Amniotic epithelial cell (primary cell): ENCODE measurements around the gene NLRP11.
A peak's percentile ranks its signal among the peaks of the same experiment; 100 is the strongest.

Experiments used
- DNase-seq: peaks from one replicate; pipeline ENCODE4 v3.0.0-alpha.2; 2010; ENCODE audit warnings: low read depth

The NLRP11 gene

DNA sequence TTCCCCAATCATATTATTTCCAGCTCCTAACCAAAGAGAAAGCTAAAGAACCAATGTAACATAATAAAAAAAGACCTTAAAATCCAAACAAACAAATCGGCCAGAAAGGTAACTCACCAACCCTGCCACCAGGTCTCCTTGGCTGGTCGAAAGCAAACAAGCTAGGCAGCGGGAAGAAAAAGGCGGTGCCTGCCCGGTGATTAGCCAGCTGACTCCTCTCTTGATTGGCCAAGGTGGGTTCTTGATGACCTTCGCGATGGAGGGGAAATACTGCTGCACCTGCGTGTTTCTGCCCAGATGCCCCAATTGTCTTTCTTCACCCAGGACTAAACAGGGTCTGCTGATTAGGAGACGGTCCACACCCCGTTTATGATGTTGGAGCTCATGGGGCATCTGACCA lies at the start of gene NLRP11:
Gene NLRP11, minus strand, starts transcription at position 154 of the 400 bp plus-strand sequence. CDS start 13,825 bp downstream, outside the sequence.
- DNase-seq: no peak

DNA sequence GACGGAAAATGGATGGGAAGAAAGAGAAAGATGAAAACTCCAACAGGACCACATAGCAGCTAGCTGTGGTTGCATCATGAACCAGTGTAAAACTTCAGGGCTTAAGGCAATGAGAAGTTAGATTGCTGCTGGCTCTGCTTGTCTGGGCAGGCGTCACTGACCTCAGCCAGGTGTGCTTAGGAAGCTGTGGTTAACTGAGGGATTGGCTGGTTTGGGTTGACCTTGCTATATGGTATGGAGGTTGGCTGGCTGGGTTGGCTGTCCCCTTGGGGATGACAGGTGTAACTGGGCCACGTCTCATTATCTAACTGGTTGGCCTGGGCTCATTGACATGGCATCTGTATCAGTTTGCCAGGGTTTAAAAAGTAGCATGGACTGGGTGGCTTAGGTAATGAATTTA lies 45.4 kb upstream of the NLRP11 start:
- no peak for DNase-seq

DNA sequence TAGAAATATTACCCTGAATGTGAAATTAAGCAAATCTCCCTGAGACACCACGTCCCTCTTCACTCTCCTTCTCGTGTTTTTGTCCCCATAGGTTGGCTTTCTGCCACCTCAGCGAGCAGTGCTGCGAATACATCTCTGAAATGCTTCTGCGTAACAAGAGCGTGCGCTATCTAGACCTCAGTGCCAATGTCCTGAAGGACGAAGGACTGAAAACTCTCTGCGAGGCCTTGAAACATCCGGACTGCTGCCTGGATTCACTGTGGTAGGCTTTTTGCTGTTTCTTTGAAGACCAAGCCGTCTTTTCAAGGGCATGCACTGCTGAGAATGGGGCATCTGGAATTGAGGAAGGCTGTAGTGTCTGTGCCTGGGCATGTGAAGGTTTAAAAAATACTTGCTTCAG lies 38.9 kb upstream of the NLRP11 start:
- no peak for DNase-seq

DNA sequence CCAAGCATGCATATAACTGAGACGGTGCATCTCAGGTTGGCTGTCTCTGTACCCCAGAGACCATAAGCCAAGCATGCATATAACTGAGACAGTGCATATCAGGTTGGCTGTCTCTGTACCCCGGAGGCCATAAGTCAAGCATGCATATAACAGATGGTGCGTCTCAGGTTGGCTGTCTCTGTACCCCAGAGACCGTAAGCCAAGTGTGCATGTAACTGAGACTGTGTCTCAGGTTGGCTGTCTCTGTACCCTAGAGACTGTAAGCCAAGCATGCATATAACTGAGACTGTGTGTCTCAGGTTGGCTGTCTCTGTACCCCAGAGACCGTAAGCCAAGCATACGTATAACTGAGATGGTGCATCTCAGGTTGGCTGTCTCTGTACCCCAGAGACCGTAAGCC lies 35.3 kb upstream of the NLRP11 start:
- DNase-seq: no peak

DNA sequence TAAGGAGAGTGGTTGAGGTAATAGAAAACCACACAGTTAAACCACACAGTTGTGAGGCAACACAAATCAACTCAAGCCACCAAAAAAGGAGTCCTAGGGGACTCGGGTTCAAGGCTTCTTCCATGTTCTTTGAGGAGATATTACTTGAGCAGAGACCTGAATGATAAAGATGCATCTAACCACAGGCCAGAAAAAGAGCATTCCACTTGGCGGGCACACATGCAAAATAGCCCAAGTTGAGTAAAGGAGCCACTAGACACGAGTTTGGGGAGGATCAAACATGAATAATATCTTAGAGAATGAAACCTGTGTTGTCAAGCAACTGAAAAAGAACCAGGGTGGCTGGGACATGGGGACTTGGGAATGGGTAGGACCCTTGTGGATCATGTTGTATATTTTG lies 34.7 kb upstream of the NLRP11 start:
- DNase-seq: no peak

DNA sequence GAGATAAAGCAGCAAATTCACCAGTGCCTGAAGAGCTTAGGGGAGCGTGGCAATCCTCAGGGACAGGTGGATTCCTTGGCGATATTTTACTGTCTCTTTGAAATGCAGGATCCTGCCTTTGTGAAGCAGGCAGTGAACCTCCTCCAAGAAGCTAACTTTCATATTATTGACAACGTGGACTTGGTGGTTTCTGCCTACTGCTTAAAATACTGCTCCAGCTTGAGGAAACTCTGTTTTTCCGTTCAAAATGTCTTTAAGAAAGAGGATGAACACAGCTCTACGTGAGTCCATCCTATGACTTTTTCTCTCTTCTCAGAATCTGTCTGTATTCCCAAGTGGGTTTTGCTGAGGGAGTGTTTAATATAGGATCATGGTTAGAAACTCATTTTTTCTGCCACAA lies 27.2 kb upstream of the NLRP11 start:
- DNase-seq: no peak

DNA sequence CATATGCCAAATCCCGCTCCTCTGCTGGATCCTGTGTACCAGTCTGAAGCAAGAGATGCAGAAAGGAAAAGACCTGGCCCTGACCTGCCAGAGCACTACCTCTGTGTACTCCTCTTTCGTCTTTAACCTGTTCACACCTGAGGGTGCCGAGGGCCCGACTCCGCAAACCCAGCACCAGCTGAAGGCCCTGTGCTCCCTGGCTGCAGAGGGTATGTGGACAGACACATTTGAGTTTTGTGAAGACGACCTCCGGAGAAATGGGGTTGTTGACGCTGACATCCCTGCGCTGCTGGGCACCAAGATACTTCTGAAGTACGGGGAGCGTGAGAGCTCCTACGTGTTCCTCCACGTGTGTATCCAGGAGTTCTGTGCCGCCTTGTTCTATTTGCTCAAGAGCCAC lies 26.6 kb upstream of the NLRP11 start:
- no peak for DNase-seq

DNA sequence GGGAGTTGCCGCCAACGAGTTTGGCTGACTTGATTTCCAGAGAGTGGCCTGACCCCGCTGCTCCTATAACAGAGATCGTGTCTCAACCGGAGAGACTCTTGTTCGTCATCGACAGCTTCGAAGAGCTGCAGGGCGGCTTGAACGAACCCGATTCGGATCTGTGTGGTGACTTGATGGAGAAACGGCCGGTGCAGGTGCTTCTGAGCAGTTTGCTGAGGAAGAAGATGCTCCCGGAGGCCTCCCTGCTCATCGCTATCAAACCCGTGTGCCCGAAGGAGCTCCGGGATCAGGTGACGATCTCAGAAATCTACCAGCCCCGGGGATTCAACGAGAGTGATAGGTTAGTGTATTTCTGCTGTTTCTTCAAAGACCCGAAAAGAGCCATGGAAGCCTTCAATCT lies 26.2 kb upstream of the NLRP11 start:
- DNase-seq: no peak

DNA sequence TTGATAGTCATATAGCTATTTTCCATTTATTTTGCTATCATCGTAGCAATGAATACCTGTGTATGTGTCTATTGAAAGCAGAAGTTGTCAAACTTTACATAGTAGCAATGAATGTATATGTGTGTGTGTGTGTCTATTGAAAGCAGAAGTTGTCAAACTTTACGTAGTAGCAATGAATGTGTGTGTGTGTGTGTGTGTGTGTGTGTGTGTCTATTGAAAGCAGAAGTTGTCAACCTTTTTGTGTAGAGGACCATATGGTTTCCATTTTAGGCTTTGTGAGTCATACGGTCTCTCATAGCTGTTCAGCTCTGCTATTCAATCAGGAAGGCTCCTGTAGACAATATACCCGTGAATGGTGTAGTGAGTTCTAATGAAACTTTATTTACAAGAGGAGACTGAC lies 25.4 kb upstream of the NLRP11 start:
- DNase-seq: no peak

DNA sequence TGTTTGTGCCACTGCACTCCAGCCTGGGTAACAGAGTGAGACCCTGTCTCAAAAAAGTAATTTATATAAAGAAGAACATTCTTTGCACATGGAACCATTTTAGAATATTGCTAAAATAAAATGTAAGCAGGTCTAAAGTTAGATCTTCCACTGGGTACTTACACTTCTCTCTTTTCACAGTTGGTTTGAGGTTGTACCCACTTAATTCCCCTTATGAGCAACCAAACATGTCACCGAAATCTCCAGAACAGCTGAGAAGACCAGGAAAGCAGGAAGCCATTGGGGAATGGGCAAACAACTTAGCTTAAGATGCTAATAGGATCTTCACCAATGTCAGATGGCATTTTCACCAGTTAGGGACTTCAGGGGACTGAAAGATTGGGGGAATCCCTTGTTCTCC lies 23.4 kb upstream of the NLRP11 start:
- DNase-seq: no peak

DNA sequence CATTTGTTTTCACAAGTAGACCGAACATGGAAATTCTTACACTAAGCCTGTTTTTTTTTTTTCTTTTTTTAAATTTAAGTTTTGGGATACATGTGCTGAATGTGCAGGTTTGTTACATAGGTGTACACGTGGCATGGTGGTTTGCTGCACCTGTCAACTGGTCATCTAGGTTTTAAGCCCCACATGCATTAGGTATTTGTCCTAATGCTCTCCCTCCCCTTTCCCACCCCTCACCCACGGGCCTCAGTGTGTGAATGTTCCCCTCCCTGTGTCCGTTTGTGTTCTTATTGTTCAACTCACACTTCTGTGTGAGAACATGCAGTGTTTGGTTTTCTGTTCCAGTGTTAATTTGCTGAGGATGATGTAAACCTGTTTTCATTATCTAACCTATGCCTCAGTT lies 7.1 kb upstream of the NLRP11 start:
- DNase-seq: no peak

DNA sequence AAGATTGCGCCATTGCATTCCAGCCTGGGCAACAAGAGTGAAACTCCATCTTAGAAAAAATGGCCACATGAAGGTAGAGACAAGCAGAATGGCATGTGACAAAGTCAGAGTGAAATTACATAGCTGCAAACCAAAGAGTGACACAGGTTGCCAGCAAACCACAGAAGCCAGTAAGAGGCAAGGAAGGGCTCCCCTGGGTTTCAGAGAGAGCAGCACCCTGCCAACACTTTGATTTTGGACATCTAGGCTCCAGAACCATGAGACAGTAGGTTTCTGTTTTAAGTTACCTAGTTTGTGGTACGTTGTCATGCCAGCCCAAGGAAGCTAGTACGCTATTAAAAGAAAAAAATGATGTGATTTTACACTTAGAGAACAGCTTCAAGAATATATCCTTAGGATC lies 6.5 kb upstream of the NLRP11 start:
- DNase-seq: no peak

DNA sequence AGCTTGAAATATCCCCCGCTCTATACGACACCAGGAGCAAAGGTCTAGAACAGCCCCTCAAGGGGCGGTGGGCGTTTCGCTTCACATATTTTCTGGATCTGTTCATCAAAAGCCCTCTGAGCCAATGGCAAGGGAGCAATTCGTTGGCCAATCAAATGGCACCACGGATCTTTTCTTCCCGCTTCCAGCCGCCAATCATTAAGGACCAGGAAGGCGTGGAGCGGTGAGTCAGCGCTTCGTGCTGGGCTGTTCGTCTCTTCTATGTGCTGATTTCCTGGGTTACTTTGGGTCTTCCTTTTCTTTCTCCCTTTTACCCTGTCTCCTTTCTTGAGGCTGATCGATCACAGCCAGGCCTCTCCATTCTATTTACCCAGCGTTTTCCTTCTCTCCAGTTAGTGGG lies 4.5 kb upstream of the NLRP11 start, which contains the start of gene NLRP4:
Gene NLRP4, plus strand, starts transcription at position 201 of the 400 bp plus-strand sequence. CDS start 15,541 bp downstream, outside the sequence.
- DNase-seq: no peak

DNA sequence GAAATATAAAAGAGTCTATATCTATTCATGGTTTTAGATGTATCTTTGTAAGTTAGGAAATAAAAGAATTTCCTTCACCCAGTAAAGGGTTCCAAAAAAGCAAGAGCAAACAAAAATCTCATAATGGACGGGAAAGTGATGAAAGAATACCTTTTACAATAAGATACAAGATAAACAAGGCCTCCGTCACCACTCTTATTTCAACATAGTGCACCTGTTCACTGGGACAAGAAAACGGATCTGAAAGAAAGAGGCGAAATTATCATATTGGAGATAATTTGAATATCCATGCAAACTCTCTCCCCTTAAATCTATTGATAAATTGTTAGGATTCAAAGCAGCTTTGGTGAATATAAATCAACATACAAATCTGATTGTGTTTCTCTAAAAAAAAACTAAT lies 877 bp upstream of the NLRP11 start:
- no peak for DNase-seq

DNA sequence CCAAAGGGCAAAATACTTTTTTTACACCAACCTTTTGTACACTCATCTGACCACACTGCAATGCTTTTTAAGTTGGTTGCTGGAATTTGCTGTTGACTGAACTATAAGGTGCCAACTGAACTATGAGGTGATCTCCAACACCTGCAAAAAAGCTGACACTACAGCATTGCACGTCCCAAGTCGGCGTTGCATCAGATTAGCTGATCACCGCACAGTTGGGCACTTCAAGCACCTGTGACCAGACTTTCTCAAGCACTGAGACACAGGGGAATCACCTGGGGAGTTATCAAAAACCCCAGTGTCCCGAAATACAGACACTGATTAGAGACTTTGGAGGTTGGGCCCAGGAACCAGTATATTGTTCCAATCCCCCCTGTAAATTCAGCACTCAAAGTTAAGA lies 1.1 kb downstream of the NLRP11 start:
- DNase-seq: no peak

DNA sequence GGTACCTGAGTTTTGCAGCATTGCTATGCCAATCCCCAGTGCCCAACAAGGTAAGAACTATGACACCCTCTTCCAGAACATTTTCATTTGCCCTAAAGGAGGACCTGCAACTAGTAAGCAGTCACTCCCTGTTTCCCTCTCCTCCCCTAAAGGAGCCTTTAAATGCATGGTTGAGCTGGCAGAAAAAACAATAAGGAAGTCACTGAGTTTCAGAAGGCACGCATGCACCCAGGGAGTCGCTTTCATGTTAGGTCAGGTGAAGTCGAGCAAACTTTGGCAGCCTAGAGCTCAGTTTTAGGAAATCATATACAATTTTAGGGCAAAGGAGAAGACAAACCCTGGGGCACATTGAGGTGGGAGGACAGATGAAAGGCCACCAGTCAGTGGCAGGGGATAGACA lies 11.8 kb downstream of the NLRP11 start:
- DNase-seq: no peak

DNA sequence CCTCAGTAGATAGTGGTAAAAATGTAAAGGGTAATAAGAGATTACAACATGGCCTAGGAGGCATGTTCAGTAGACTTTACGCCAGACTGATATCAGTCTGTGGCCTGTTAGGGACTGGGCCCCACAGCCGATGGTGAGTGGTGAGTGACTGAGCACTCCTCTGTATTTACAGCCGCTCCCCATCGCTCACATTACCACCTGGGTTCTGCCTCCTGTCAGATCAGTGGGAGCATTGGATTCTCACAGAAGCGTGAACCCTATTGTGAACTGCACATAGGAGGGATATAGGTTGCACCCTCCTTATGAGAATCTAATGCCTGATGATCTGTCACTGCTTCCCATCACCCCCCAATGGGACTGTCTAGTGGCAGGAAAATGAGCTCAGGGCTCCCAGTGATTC lies 17.9 kb downstream of the NLRP11 start:
- DNase-seq: no peak

DNA sequence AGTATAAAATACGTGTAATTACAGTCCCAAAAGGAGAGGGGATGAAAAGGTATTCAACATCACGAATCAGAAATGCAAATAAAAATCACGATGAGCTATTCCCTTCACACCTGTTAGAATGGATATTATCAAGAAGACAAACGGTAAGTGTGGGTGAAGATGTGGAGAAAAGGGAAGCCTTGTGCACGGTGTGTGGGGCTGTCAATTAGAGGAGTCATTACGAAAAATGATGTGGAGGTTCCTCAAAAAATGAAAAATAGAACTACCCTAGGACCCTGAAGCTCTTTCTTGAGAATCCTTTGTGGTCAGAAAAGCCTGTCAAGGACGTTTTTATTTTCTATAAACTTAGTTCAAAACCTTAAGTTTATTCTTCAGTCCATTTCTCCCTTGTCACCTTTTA lies 19.4 kb downstream of the NLRP11 start:
- DNase-seq: no peak

DNA sequence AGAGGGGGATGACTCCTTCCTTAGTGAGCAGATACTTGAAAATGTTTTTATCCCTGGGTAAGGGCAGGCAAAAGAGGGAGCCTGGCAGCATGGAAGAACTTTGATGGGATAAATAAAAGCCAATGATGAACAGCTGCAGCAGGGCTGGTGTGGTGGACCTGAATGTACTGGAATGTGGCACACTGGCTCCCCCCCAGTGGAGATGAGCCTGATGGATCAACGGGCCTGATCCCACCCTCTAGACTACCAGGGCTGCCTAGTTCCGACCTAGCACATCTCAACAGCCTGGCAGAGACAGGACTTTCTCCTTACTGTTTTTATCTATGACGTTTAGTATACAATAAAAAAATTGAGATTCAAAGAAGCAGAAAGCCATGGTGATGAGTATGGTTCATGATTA lies 20.5 kb downstream of the NLRP11 start:
- DNase-seq: no peak

DNA sequence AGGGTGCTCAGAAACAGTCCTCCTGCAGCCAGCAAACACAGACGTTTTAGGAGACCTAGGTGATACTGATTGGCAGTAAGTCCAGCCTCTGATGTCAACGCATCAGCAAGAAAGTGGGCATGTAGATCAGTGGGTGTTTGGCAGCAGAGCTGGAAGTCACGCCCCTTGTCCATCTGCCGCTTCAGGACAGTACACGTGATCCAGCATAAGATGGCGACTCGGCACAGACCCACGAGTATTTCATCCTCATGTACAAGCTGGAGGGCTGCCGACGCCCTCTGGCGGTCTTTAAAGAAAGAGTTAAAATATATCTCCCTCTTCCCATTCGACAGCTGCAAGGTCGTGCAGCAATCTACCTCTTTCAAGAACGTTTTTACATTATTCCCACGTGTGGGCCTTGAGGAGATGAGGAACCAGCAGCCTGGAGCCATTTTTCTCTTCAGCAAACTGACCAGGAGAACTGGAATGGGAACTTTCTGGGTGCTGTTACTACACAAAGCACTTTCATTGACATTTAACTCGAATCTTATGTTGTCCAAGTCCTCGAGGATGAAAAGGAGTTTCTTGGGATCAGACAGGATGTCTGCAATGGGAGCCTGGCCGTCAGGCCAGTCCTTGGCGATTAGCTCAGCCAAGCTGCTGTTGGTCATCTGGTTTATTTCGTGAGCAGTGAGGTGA lies 22.3 kb downstream of the NLRP11 start:
- DNase-seq: peak; percentile 41

DNA sequence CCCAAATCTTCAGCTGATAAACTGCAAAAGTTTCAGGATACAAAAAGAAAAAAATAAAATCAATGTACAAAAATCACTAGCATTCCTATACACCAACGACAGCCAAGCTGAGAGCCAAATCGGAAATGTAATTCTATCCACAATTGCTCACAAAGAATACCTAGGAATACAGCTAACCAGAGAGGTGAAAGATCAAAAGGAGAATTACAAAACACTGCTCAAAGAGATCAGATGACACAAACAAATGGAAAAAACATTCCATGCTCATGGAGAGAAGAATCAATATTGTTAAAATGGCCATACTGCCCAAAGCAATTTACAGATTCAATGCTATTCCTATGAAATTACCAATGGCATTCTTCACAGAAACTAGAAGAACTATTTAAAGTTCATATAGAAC lies 29.5 kb downstream of the NLRP11 start:
- no peak for DNase-seq

DNA sequence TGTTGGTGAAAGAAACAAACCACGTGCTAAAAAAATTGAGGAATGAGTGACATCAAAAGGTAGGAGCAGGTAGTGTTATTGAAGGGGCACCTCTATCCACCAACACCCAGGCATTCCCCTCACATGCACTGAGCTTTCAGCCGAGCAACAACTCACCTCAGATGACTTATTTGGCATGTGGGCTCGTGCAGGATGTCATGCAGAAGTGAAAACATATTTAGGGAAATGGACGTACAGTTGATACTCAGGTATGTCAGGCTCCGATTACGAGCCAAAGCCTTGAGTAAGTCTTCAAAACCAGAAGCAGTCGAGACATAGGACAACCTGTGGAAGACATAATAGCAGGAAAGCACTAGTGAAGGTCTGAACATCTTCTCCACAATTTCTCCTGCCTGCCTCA lies 30.4 kb downstream of the NLRP11 start:
- no peak for DNase-seq

DNA sequence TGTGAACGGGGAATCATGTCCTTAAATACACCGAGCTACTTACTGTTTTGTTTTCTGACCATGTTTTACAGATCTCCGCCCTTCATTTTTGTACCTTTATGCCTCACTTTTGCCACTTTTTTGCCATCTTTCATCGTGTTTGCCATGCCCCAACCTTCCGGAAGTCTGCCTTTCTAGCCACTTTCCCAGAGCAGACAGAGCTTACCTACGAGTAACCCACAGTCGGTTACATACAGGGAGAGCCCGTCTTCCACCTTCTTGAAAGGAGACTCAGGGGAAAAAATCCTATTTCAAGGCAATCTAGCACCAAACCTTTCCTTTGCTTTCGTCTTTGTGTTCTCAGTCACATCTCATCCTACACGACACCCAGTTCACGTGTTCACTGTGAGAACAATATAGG lies 36.8 kb downstream of the NLRP11 start:
- DNase-seq: no peak

DNA sequence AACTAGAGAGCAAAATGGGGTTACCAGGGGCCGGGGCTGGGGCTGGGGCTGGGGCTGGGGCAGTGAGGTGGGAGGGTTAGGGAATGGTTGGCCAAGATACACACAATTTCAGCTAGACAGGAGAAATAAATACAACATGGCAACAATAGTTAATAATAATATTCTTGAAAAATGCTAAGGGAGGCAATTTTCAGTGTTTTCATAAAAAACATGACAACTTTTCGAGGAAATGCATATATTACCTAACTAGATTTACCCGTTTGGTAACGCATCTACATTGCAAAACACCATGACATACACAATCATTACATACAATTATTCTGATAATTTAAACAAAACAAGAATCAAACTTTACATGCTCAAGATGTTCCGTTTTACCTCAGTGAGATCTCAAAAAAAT lies 50.7 kb downstream of the NLRP11 start:
- no peak for DNase-seq

DNA sequence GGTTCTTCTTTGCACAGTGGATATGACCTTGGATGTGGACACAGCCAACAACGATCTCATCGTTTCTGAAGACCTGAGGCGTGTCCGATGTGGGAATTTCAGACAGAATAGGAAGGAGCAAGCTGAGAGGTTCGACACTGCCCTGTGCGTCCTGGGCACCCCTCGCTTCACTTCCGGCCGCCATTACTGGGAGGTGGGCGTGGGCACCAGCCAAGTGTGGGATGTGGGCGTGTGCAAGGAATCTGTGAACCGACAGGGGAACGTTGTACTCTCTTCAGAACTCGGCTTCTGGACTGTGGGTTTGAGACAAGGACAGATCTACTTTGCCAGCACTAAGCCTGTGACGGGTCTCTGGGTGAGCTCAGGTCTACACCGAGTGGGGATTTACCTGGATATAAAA lies 53.5 kb downstream of the NLRP11 start:
- no peak for DNase-seq
